CD4-positive, alpha-beta T cell treated with Interleukin-15 for 4 hours (primary cell): ENCODE measurements around the gene ARHGAP24.

Source experiments
- DNase-seq: peaks from one replicate; pipeline ENCODE4 v3.0.0-alpha.2; 2020; ENCODE audit warnings: low spot score

ARHGAP24 gene

GRCh38 chr4:85580489-85580888, 105.5 kb downstream of the ARHGAP24 start:
- DNase-seq = no peak

GRCh38 chr4:85587952-85588351, 113.0 kb downstream of the ARHGAP24 start:
- DNase-seq = no peak

GRCh38 chr4:85591406-85592098, 116.6 kb downstream of the ARHGAP24 start:
- DNase-seq = no peak

- no peak for DNase-seq
Observed at GRCh38 chr4:85595098-85595775, 120.3 kb downstream of the ARHGAP24 start.

- no peak for DNase-seq
Observed at GRCh38 chr4:85595796-85596559, 121.0 kb downstream of the ARHGAP24 start.

GRCh38 chr4:85598936-85599335, 124.0 kb downstream of the ARHGAP24 start:
- DNase-seq = no peak

GRCh38 chr4:85600501-85600900, 125.6 kb downstream of the ARHGAP24 start:
- DNase-seq = no peak

GRCh38 chr4:85603437-85604336, 128.7 kb downstream of the ARHGAP24 start:
- DNase-seq = no peak

- DNase-seq = no peak
Observed at GRCh38 chr4:85606505-85606904, 131.6 kb downstream of the ARHGAP24 start.

- no peak for DNase-seq
Observed at GRCh38 chr4:85607624-85608023, 132.7 kb downstream of the ARHGAP24 start.

- no peak for DNase-seq
Observed at GRCh38 chr4:85610450-85610849, 135.5 kb downstream of the ARHGAP24 start.

- DNase-seq = no peak
Observed at GRCh38 chr4:85611661-85612060, 136.7 kb downstream of the ARHGAP24 start.

GRCh38 chr4:85613901-85614300, 139.0 kb downstream of the ARHGAP24 start:
- no peak for DNase-seq

- DNase-seq = no peak
Observed at GRCh38 chr4:85615952-85616351, 141.0 kb downstream of the ARHGAP24 start.

GRCh38 chr4:85617202-85617601, 142.3 kb downstream of the ARHGAP24 start:
- DNase-seq = no peak

- DNase-seq = no peak
Observed at GRCh38 chr4:85632981-85633380, 158.0 kb downstream of the ARHGAP24 start.

GRCh38 chr4:85637778-85638177, 162.8 kb downstream of the ARHGAP24 start:
- no peak for DNase-seq

GRCh38 chr4:85639946-85640345, 165.0 kb downstream of the ARHGAP24 start:
- DNase-seq = no peak

- DNase-seq = no peak
Observed at GRCh38 chr4:85642356-85643100, 167.6 kb downstream of the ARHGAP24 start.

GRCh38 chr4:85644061-85644460, 169.1 kb downstream of the ARHGAP24 start:
- no peak for DNase-seq

- no peak for DNase-seq
Observed at GRCh38 chr4:85650908-85651307, 176.0 kb downstream of the ARHGAP24 start.
